HG03457 (cell line): ENCODE measurements around the gene ARPC4.
"Not testable (repeated sequence)": the region's sequence is repeated elsewhere in the genome, so short reads cannot be mapped to it uniquely, and the experiment has no call there.

ENCODE experiments used
- ATAC-seq: cut with Tn5 transposase; IDR thresholded peaks from one replicate; pipeline ENCODE4 v1.9.1; 2021; ENCODE audit warnings: moderate number of reproducible peaks; ENCODE audit not compliant: unreplicated experiment

Gene ARPC4

GRCh38 chr3:9818666-9819335 lies 25.9 kb downstream of the ARPC4 start:
- ATAC-seq, result no peak

GRCh38 chr3:9820543-9820942 lies 27.7 kb downstream of the ARPC4 start:
- no peak for ATAC-seq

- ATAC-seq, result no peak
Observed at GRCh38 chr3:9820946-9821345, 28.1 kb downstream of the ARPC4 start.

- no peak for ATAC-seq
Observed at GRCh38 chr3:9825451-9826040, 32.7 kb downstream of the ARPC4 start.

GRCh38 chr3:9826815-9827573 lies 34.1 kb downstream of the ARPC4 start:
- ATAC-seq, result no peak

GRCh38 chr3:9828801-9829755 lies 36.2 kb downstream of the ARPC4 start:
- no peak for ATAC-seq

GRCh38 chr3:9831253-9831652 lies 38.4 kb downstream of the ARPC4 start:
- no peak for ATAC-seq

GRCh38 chr3:9833078-9833477 lies 40.2 kb downstream of the ARPC4 start:
- no peak for ATAC-seq

- no peak for ATAC-seq
Observed at GRCh38 chr3:9834520-9835380, 41.9 kb downstream of the ARPC4 start.

- no peak for ATAC-seq
Observed at GRCh38 chr3:9837701-9838582, 45.1 kb downstream of the ARPC4 start.

- no peak for ATAC-seq
Observed at GRCh38 chr3:9838856-9839255, 46.0 kb downstream of the ARPC4 start.

- no peak for ATAC-seq
Observed at GRCh38 chr3:9841015-9841414, 48.1 kb downstream of the ARPC4 start.

- ATAC-seq, result peak; percentile 99
Observed at GRCh38 chr3:9843715-9844438, 51.0 kb downstream of the ARPC4 start, which contains the start of gene RPUSD3. Gene RPUSD3, minus strand, starts transcription at chr3:9844008. Its CDS starts 18 bp downstream, at chr3:9843990.

GRCh38 chr3:9846231-9846630 lies 53.3 kb downstream of the ARPC4 start:
- ATAC-seq, result no peak

GRCh38 chr3:9846931-9847488 lies 54.1 kb downstream of the ARPC4 start:
- no peak for ATAC-seq

- not testable (repeated sequence) for ATAC-seq
Observed at GRCh38 chr3:9847870-9848269, 55.0 kb downstream of the ARPC4 start.

GRCh38 chr3:9848860-9849259 lies 56.0 kb downstream of the ARPC4 start:
- ATAC-seq, result not testable (repeated sequence)

GRCh38 chr3:9851383-9851782 lies 58.5 kb downstream of the ARPC4 start:
- ATAC-seq, result not testable (repeated sequence)
